ENCODE results near the gene OR13J1. TPM values are rescaled to one million over a fixed set of nuclear protein-coding genes. Genes with fewer than 3 reads are reported as not detected.
A peak's percentile ranks its signal among the peaks of the same experiment; 100 is the strongest.

The OR13J1 gene
- total and polyA plus RNA-seq, 2 donors from 2014 or later: not detected

DNA sequence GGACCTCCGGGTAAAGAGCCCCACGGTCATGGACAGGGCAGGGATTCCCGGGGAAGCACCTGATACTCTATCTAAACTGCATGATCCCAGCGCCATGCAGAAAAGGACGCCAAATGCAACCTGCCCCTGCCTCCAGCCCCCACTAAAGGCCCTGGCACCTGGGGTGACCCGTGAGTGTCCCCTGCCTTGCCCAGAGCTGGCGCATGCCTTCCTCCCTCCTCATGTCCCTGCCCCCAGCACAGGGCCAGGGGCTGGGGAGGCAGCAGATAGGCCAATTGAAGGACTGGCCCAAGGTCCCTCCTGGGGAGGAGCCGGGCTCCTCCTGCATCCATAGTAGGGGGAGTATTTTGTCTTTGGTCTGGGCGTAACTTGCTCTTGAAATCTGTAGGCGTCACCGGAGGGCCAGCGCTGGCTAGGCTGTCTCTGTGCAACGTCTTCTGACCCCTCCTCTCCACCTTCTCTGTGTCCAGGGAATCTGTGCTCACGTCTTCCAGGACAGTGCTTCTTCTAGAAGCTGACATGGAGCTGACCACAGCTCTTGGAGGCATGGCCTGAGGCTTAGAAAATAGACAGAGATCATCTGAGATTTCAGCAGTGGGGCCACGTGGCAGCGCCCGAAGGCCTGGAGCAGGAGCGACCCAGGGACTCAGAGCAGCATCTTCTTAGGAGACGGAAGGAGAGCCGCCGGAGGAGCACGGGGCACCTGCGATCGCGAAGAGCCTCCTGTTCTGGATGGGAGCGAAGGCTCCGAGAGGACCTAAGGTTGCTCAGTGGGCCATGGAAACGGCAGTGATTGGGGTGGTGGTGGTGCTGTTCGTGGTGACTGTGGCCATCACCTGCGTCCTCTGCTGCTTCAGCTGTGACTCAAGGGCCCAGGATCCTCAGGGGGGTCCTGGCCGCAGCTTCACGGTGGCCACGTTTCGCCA lies 39.7 kb upstream of the OR13J1 start:
- H3K9ac ChIP-seq (ENCODE audit: low read length in 3 of 3): peak overlapping the region in 1 of 3 donors; percentile 66
- H3K27ac ChIP-seq (ENCODE audit: low read depth in 2 of 2, low read length in 2 of 2): peak overlapping the region; percentile 90 to 96
- H3K27me3 ChIP-seq (ENCODE audit: control insufficient read depth, insufficient read depth, low read length): no peaks in the 10 kb centered on the region
- TF ChIP-seq CTCF (IDR thresholded peaks at IDR 0.05; ENCODE audit: borderline replicate concordance, extremely low read depth, insufficient read depth): no peak
- no peak for FAIRE-seq
- H3K4me1 ChIP-seq (ENCODE audit: control insufficient read depth in 2 of 3, insufficient read depth in 2 of 3, low read depth in 1 of 3, low read length in 3 of 3): peaks cover 8 to 66% (median 34%) of the 10 kb centered on the region in 3 donors
- H3K9me3 ChIP-seq (ENCODE audit: control insufficient read depth in 2 of 3, insufficient read depth in 1 of 3, low read length in 3 of 3): peaks cover 0 to 4% (median 0%) of the 10 kb centered on the region in 3 donors
- peak overlapping the region in 2 of 3 donors; percentile 1 to 38 for H3K4me3 ChIP-seq (ENCODE audit: low read length in 3 of 3)
- H3K36me3 ChIP-seq (ENCODE audit: control insufficient read depth in 2 of 3, insufficient read depth in 3 of 3, low read length in 3 of 3): peaks cover 0 to 4% (median 0%) of the 10 kb centered on the region in 3 donors
- DNase-seq: no peak
- intact Hi-C loops (cut with DNase I): no loop called here

GRCh38 chr9:35909274-35909673 lies 39.1 kb upstream of the OR13J1 start, which contains the start of gene SPAAR:
Gene SPAAR, plus strand, starts transcription at chr9:35909490. Its CDS starts 974 bp downstream, at chr9:35910464.
- Histone ChIP-seq H3K9ac (ENCODE audit: low read length in 3 of 3) (peak within 1 kb of the TSS in 1 of 3 donors; percentile 66), H3K4me3 (ENCODE audit: low read length in 3 of 3) (peak within 1 kb of the TSS in 2 of 3 donors; percentile 1 to 38), H3K27ac (ENCODE audit: low read depth in 2 of 2, low read length in 2 of 2) (peak within 1 kb of the TSS; percentile 90 to 96), H3K9me3 (ENCODE audit: control insufficient read depth in 2 of 3, insufficient read depth in 1 of 3, low read length in 3 of 3) (peaks cover 0 to 4% (median 0%) of the 10 kb centered on the region in 3 donors), H3K27me3 (ENCODE audit: control insufficient read depth, insufficient read depth, low read length) (no peaks in the 10 kb centered on the region), H3K36me3 (ENCODE audit: control insufficient read depth in 2 of 3, insufficient read depth in 3 of 3, low read length in 3 of 3) (peaks cover 0 to 4% (median 0%) of the 10 kb centered on the region in 3 donors), H3K4me1 (ENCODE audit: control insufficient read depth in 2 of 3, insufficient read depth in 2 of 3, low read depth in 1 of 3, low read length in 3 of 3) (peaks cover 8 to 66% (median 38%) of the 10 kb centered on the region in 3 donors)
- intact Hi-C loops (cut with DNase I): no loop called here
- TF ChIP-seq CTCF (IDR thresholded peaks at IDR 0.05; ENCODE audit: borderline replicate concordance, extremely low read depth, insufficient read depth): no peak
- no peak for FAIRE-seq
- DNase-seq: no peak

DNA sequence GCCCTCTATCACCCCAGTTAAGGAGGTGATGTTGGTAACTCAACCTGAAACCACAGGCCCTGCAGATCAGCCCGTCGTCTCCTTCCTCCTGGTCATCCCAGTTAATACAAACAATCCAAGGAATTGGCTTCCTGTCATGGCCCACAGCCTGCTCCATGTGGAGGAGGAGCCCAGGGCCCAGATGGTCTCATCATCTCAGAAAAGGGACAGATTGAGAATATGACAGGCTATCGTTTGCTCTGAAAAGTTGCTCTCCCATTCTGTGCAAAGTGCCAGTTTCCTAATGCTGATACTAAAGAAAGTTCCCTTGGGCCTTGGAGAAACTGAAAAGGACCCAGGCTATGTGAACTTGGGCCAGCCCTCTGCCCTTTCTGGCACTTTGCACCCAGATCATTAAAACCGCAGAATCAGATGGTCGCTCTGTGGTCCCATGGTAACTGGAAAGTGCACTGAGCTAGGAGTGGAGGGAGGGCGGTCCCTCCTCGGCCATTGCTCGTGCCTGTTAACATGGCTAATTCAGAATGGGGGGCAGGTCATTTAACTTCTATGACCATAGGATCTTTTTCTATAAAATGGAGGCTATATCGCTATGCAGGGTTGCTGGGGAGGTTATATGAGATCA lies 38.4 kb upstream of the OR13J1 start:
- FAIRE-seq (no peak), DNase-seq (peak in 2 of 5 donors; percentile 21 to 50)
- peaks cover 8 to 67% (median 38%) of the 10 kb centered on the region in 3 donors for H3K4me1 ChIP-seq (ENCODE audit: control insufficient read depth in 2 of 3, insufficient read depth in 2 of 3, low read depth in 1 of 3, low read length in 3 of 3)
- TF ChIP-seq CTCF (IDR thresholded peaks at IDR 0.05; ENCODE audit: borderline replicate concordance, extremely low read depth, insufficient read depth): no peak
- peak overlapping the region; percentile 90 to 96 for H3K27ac ChIP-seq (ENCODE audit: low read depth in 2 of 2, low read length in 2 of 2)
- H3K27me3 ChIP-seq (ENCODE audit: control insufficient read depth, insufficient read depth, low read length): no peaks in the 10 kb centered on the region
- H3K9ac ChIP-seq (ENCODE audit: low read length in 3 of 3): peak overlapping the region in 1 of 3 donors; percentile 49
- peaks cover 0 to 1% (median 0%) of the 10 kb centered on the region in 3 donors for H3K9me3 ChIP-seq (ENCODE audit: control insufficient read depth in 2 of 3, insufficient read depth in 1 of 3, low read length in 3 of 3)
- peaks cover 0 to 2% (median 0%) of the 10 kb centered on the region in 3 donors for H3K36me3 ChIP-seq (ENCODE audit: control insufficient read depth in 2 of 3, insufficient read depth in 3 of 3, low read length in 3 of 3)
- intact Hi-C loops (cut with DNase I): no loop called here
- peak overlapping the region in 1 of 3 donors; percentile 1 for H3K4me3 ChIP-seq (ENCODE audit: low read length in 3 of 3)
